ENCODE results near the gene LEKR1.

The LEKR1 gene

DNA sequence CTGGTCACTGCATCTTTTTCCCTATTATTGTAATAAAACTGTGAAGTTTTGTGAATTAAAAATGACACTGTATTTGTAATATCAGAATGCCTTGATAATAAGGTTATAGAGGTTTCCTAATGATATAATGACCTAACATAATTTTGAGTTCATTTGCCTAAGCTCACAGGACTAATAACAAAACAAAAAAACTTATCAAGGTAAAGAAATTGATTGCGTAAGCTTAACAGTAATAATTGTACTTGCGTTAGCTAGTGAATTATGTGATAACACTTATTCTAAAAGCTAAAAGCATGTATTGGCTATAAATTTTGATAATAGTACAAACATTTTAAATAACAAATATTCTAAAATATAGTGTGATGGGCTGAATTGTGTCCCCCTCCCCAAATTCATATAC, 112.6 kb downstream of the LEKR1 start:
- no peak overlapping the region for H2BK5ac ChIP-seq (ENCODE audit: low read length)
- no peak overlapping the region for H2AK5ac ChIP-seq (ENCODE audit: low read depth, low read length)
- no peak overlapping the region for H4K91ac ChIP-seq (ENCODE audit: low read depth, low read length, poor library complexity)
- H3K4me1 ChIP-seq (ENCODE audit: control insufficient read depth in 2 of 2, insufficient read depth in 1 of 2, low read depth in 1 of 2, low read length in 2 of 2), result no peaks in the 10 kb centered on the region
- no peak overlapping the region for H3K14ac ChIP-seq (ENCODE audit: low read length)
- H2BK15ac ChIP-seq (ENCODE audit: low read length), result no peak overlapping the region
- H3K27me3 ChIP-seq (ENCODE audit: control insufficient read depth in 3 of 3, insufficient read depth in 3 of 3, low read depth in 1 of 3, low read length in 3 of 3), result no peaks in the 10 kb centered on the region
- no peak overlapping the region for H2BK120ac ChIP-seq (ENCODE audit: low read depth, low read length)
- no peak overlapping the region for H2AFZ ChIP-seq (ENCODE audit: low read length)
- H3K27ac ChIP-seq (replicated peaks; ENCODE audit: low read length), result no peak overlapping the region
- no peaks in the 10 kb centered on the region for H3K79me1 ChIP-seq (ENCODE audit: low read depth, low read length)
- no peak overlapping the region for H3K18ac ChIP-seq (ENCODE audit: low read length)
- H3K4ac ChIP-seq (ENCODE audit: low read length), result no peak overlapping the region
- no peak for DNase-seq (ENCODE audit: low spot score)
- H3K23ac ChIP-seq (ENCODE audit: low read depth, low read length, poor library complexity), result no peak overlapping the region
- no peak overlapping the region for H3K9ac ChIP-seq (ENCODE audit: low read depth, low read length, poor library complexity)
- no peaks in the 10 kb centered on the region for H3K36me3 ChIP-seq (replicated peaks in 1 of 2; ENCODE audit: control insufficient read depth in 2 of 2, insufficient read depth in 2 of 2, low read length in 2 of 2)
- H3K4me2 ChIP-seq (ENCODE audit: insufficient read depth, low read length, poor library complexity, severe bottlenecking), result no peak overlapping the region
- no CpG with 5 or more reads among the region's 2 CpGs for WGBS, 2 donors (ENCODE audit: extremely low coverage in 2 of 2, insufficient read length in 2 of 2, insufficient replicate concordance in 1 of 2)
- no peaks in the 10 kb centered on the region for H3K9me3 ChIP-seq (replicated peaks in 1 of 2; ENCODE audit: control insufficient read depth in 2 of 2, insufficient read depth in 1 of 2, low read depth in 1 of 2, low read length in 2 of 2)
- H2BK12ac ChIP-seq (ENCODE audit: low read length), result no peak overlapping the region
- H4K8ac ChIP-seq (ENCODE audit: low read depth, low read length), result no peak overlapping the region
- H3K4me3 ChIP-seq (ENCODE audit: low read length in 2 of 2), result no peak overlapping the region

DNA sequence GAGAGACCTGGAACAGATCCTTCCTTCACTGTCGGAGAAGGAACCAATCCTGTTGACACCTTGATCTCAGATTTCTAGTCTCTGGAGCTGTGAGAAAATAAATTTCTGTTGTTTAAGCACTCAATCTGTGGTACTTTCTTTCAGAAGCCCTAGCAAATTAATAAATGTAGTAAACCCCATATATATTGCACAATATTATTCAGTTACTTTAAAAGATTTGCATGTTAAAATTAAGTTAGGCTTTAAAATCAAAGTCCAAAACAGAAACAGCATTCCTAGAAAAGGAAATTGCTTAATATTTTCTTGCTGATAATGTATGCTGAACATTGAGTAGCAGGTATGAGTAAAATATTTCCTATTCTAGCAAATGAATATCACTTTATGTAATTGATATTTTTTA, 113.2 kb downstream of the LEKR1 start:
- Histone ChIP-seq H3K18ac (ENCODE audit: low read length) (no peak overlapping the region), H2BK5ac (ENCODE audit: low read length) (no peak overlapping the region), H4K91ac (ENCODE audit: low read depth, low read length, poor library complexity) (no peak overlapping the region), H2BK12ac (ENCODE audit: low read length) (no peak overlapping the region), H3K23ac (ENCODE audit: low read depth, low read length, poor library complexity) (no peak overlapping the region), H3K9ac (ENCODE audit: low read depth, low read length, poor library complexity) (no peak overlapping the region), H3K27ac (replicated peaks; ENCODE audit: low read length) (no peak overlapping the region), H3K79me1 (ENCODE audit: low read depth, low read length) (no peaks in the 10 kb centered on the region), H2BK15ac (ENCODE audit: low read length) (no peak overlapping the region), H3K14ac (ENCODE audit: low read length) (no peak overlapping the region), H4K8ac (ENCODE audit: low read depth, low read length) (no peak overlapping the region), H3K4me2 (ENCODE audit: insufficient read depth, low read length, poor library complexity, severe bottlenecking) (no peak overlapping the region), H2AK5ac (ENCODE audit: low read depth, low read length) (no peak overlapping the region), H3K4me1 (ENCODE audit: control insufficient read depth in 2 of 2, insufficient read depth in 1 of 2, low read depth in 1 of 2, low read length in 2 of 2) (no peaks in the 10 kb centered on the region), H3K9me3 (replicated peaks in 1 of 2; ENCODE audit: control insufficient read depth in 2 of 2, insufficient read depth in 1 of 2, low read depth in 1 of 2, low read length in 2 of 2) (no peaks in the 10 kb centered on the region), H2BK120ac (ENCODE audit: low read depth, low read length) (no peak overlapping the region), H2AFZ (ENCODE audit: low read length) (no peak overlapping the region), H3K27me3 (ENCODE audit: control insufficient read depth in 3 of 3, insufficient read depth in 3 of 3, low read depth in 1 of 3, low read length in 3 of 3) (no peaks in the 10 kb centered on the region), H3K4me3 (ENCODE audit: low read length in 2 of 2) (no peak overlapping the region), H3K36me3 (replicated peaks in 1 of 2; ENCODE audit: control insufficient read depth in 2 of 2, insufficient read depth in 2 of 2, low read length in 2 of 2) (no peaks in the 10 kb centered on the region), H3K4ac (ENCODE audit: low read length) (no peak overlapping the region)
- no peak for DNase-seq (ENCODE audit: low spot score)
- WGBS, 2 donors (ENCODE audit: extremely low coverage in 2 of 2, insufficient read length in 2 of 2, insufficient replicate concordance in 1 of 2), result no CpG with 5 or more reads among the region's 1 CpG

DNA sequence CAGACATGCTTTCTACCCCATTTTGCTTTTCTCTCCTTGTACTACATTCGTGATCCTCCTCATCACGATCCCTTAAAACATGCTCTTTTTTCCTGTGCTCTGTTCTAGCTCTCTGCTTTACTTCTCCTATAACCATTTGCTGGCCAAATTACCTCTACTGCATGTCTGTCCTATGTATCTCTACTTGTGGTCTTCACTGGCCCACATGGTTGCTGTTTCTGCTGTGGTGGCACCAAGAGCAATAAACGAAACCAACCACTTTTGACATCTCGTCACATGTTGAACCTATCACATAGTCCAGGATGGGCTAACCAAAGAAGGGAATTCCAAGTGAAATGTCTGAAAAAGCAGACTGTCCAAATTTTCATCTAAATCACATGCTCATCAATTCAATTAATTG, 115.2 kb downstream of the LEKR1 start:
- no peak overlapping the region for H3K18ac ChIP-seq (ENCODE audit: low read length)
- H3K23ac ChIP-seq (ENCODE audit: low read depth, low read length, poor library complexity), result no peak overlapping the region
- H3K9ac ChIP-seq (ENCODE audit: low read depth, low read length, poor library complexity), result no peak overlapping the region
- H2AFZ ChIP-seq (ENCODE audit: low read length), result no peak overlapping the region
- no peak overlapping the region for H2BK12ac ChIP-seq (ENCODE audit: low read length)
- H2BK120ac ChIP-seq (ENCODE audit: low read depth, low read length), result no peak overlapping the region
- no peak for DNase-seq (ENCODE audit: low spot score)
- H3K79me1 ChIP-seq (ENCODE audit: low read depth, low read length), result no peaks in the 10 kb centered on the region
- no peak overlapping the region for H4K91ac ChIP-seq (ENCODE audit: low read depth, low read length, poor library complexity)
- H3K4ac ChIP-seq (ENCODE audit: low read length), result no peak overlapping the region
- no peak overlapping the region for H3K27ac ChIP-seq (replicated peaks; ENCODE audit: low read length)
- no peak overlapping the region for H2BK5ac ChIP-seq (ENCODE audit: low read length)
- H4K8ac ChIP-seq (ENCODE audit: low read depth, low read length), result no peak overlapping the region
- H2BK15ac ChIP-seq (ENCODE audit: low read length), result no peak overlapping the region
- H3K14ac ChIP-seq (ENCODE audit: low read length), result no peak overlapping the region
- no peaks in the 10 kb centered on the region for H3K4me1 ChIP-seq (ENCODE audit: control insufficient read depth in 2 of 2, insufficient read depth in 1 of 2, low read depth in 1 of 2, low read length in 2 of 2)
- WGBS, 2 donors (ENCODE audit: extremely low coverage in 2 of 2, insufficient read length in 2 of 2, insufficient replicate concordance in 1 of 2), result no CpG with 5 or more reads among the region's 4 CpGs
- no peaks in the 10 kb centered on the region for H3K36me3 ChIP-seq (replicated peaks in 1 of 2; ENCODE audit: control insufficient read depth in 2 of 2, insufficient read depth in 2 of 2, low read length in 2 of 2)
- no peaks in the 10 kb centered on the region for H3K27me3 ChIP-seq (ENCODE audit: control insufficient read depth in 3 of 3, insufficient read depth in 3 of 3, low read depth in 1 of 3, low read length in 3 of 3)
- H3K4me2 ChIP-seq (ENCODE audit: insufficient read depth, low read length, poor library complexity, severe bottlenecking), result no peak overlapping the region
- H2AK5ac ChIP-seq (ENCODE audit: low read depth, low read length), result no peak overlapping the region
- H3K4me3 ChIP-seq (ENCODE audit: low read length in 2 of 2), result no peak overlapping the region
- no peaks in the 10 kb centered on the region for H3K9me3 ChIP-seq (replicated peaks in 1 of 2; ENCODE audit: control insufficient read depth in 2 of 2, insufficient read depth in 1 of 2, low read depth in 1 of 2, low read length in 2 of 2)

GRCh38 chr3:156948402-156949210, 122.5 kb downstream of the LEKR1 start:
- Histone ChIP-seq H3K79me1 (ENCODE audit: low read depth, low read length) (no peaks in the 10 kb centered on the region), H3K14ac (ENCODE audit: low read length) (no peak overlapping the region), H2BK5ac (ENCODE audit: low read length) (no peak overlapping the region), H3K9me3 (replicated peaks in 1 of 2; ENCODE audit: control insufficient read depth in 2 of 2, insufficient read depth in 1 of 2, low read depth in 1 of 2, low read length in 2 of 2) (no peaks in the 10 kb centered on the region), H3K4me2 (ENCODE audit: insufficient read depth, low read length, poor library complexity, severe bottlenecking) (no peak overlapping the region), H2AK5ac (ENCODE audit: low read depth, low read length) (no peak overlapping the region), H3K9ac (ENCODE audit: low read depth, low read length, poor library complexity) (no peak overlapping the region), H2BK15ac (ENCODE audit: low read length) (no peak overlapping the region), H3K23ac (ENCODE audit: low read depth, low read length, poor library complexity) (no peak overlapping the region), H2BK120ac (ENCODE audit: low read depth, low read length) (no peak overlapping the region), H2BK12ac (ENCODE audit: low read length) (no peak overlapping the region), H4K91ac (ENCODE audit: low read depth, low read length, poor library complexity) (no peak overlapping the region), H3K4ac (ENCODE audit: low read length) (no peak overlapping the region), H4K8ac (ENCODE audit: low read depth, low read length) (no peak overlapping the region), H3K4me3 (ENCODE audit: low read length in 2 of 2) (no peak overlapping the region), H3K4me1 (ENCODE audit: control insufficient read depth in 2 of 2, insufficient read depth in 1 of 2, low read depth in 1 of 2, low read length in 2 of 2) (no peaks in the 10 kb centered on the region), H3K27ac (replicated peaks; ENCODE audit: low read length) (no peak overlapping the region), H3K27me3 (ENCODE audit: control insufficient read depth in 3 of 3, insufficient read depth in 3 of 3, low read depth in 1 of 3, low read length in 3 of 3) (no peaks in the 10 kb centered on the region), H3K18ac (ENCODE audit: low read length) (no peak overlapping the region), H3K36me3 (replicated peaks in 1 of 2; ENCODE audit: control insufficient read depth in 2 of 2, insufficient read depth in 2 of 2, low read length in 2 of 2) (no peaks in the 10 kb centered on the region), H2AFZ (ENCODE audit: low read length) (no peak overlapping the region)
- no CpG with 5 or more reads among the region's 2 CpGs for WGBS, 2 donors (ENCODE audit: extremely low coverage in 2 of 2, insufficient read length in 2 of 2, insufficient replicate concordance in 1 of 2)
- DNase-seq (ENCODE audit: low spot score), result no peak
